GM23338 (cell line): ENCODE measurements around the gene TENM4.

Source experiments
- CREB1 ChIP-seq: fragments of 250-450 bp; sonication (Bioruptor Pico); IDR thresholded peaks from 2 replicates; pipeline ENCODE4 v1.5.0; 2020; ENCODE audit warnings: low read depth, mild to moderate bottlenecking, moderate library complexity
- CTCF ChIP-seq, 2 experiments: fragments of 200-600 bp in 1 of 2; sonication (generic) in 1 of 2; conservative IDR thresholded peaks; 2 replicates each; pipeline versions ENCODE4 v1.5.1 to v1.6.1; 2016 to 2017; ENCODE audit warnings: antibody characterized with exemption in 2 of 2, low read depth in 2 of 2, mild to moderate bottlenecking in 2 of 2, moderate library complexity in 1 of 2
- EZH2 ChIP-seq: fragments of 200-600 bp; sonication (generic); IDR thresholded peaks from one replicate; pipeline ENCODE4 v1.8.0; 2017; ENCODE audit warnings: antibody characterized with exemption, mild to moderate bottlenecking, low read depth; ENCODE audit not compliant: unreplicated experiment
- POLR2AphosphoS5 ChIP-seq: IDR thresholded peaks from 2 replicates; pipeline ENCODE4 v1.6.1; 2016; ENCODE audit warnings: antibody characterized with exemption, low read depth

GRCh38 chr11:79419120-79419519 lies 21.7 kb downstream of the TENM4 start:
- TF ChIP-seq CTCF (conservative IDR thresholded peaks at IDR 0.05; ENCODE audit: low read depth in 2 of 2) = no peak
- no peak for TF ChIP-seq CREB1 (CRISPR knock-in tag)
- TF ChIP-seq EZH2 = no peak
- TF ChIP-seq POLR2AphosphoS5 = no peak
